Mucosa of stomach (tissue), 1 donor: Measurements from ENCODE around the gene TYW5.
A peak's percentile ranks its signal among the peaks of the same experiment; 100 is the strongest.

ENCODE experiments used
- H3K27me3 ChIP-seq: one replicate; pipeline ENCODE4 v1.7.0; 2013; ENCODE audit warnings: mild to moderate bottlenecking, low read length; ENCODE audit not compliant: control insufficient read depth, insufficient read depth
- H3K36me3 ChIP-seq: one replicate; pipeline ENCODE4 v1.7.0; 2013; ENCODE audit warnings: low read length; ENCODE audit not compliant: control insufficient read depth, insufficient read depth
- H3K4me1 ChIP-seq: one replicate; pipeline ENCODE4 v1.7.0; 2013; ENCODE audit warnings: mild to moderate bottlenecking, low read length; ENCODE audit not compliant: control insufficient read depth, insufficient read depth
- H3K4me3 ChIP-seq: one replicate; pipeline ENCODE4 v1.7.0; 2013; ENCODE audit warnings: low read length
- H3K9ac ChIP-seq: one replicate; pipeline ENCODE4 v1.7.0; 2013; ENCODE audit warnings: mild to moderate bottlenecking, low read length, moderate library complexity
- H3K9me3 ChIP-seq: one replicate; pipeline ENCODE4 v1.7.0; 2013; ENCODE audit warnings: mild to moderate bottlenecking, low read length, moderate library complexity; ENCODE audit not compliant: control insufficient read depth
- donor health status: Pancreatic carcinoma.

Gene TYW5

DNA sequence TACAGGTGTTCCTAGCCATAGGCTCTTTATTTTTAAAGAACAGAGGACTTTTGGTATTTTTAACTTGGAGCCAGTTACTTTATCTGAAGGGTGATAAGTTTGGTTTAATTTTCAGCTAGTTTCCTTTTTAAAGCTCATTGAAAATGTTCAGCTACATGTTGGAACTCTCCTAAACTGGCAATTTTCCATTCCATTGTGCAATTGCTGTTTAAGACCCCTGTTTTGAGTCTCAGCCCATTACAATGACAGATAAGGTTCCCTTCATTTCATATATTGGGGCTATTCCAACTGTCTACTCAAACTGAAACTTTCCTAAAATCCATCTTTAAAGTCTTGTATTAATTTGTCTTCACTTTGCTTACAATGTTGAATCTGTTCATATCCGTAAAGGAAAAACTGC, 11.7 kb upstream of the TYW5 start:
- Histone ChIP-seq H3K36me3 (no peaks in the 10 kb centered on the region), H3K9me3 (no peaks in the 10 kb centered on the region), H3K4me3 (no peak overlapping the region), H3K4me1 (no peaks in the 10 kb centered on the region), H3K27me3 (no peaks in the 10 kb centered on the region), H3K9ac (no peak overlapping the region)

DNA sequence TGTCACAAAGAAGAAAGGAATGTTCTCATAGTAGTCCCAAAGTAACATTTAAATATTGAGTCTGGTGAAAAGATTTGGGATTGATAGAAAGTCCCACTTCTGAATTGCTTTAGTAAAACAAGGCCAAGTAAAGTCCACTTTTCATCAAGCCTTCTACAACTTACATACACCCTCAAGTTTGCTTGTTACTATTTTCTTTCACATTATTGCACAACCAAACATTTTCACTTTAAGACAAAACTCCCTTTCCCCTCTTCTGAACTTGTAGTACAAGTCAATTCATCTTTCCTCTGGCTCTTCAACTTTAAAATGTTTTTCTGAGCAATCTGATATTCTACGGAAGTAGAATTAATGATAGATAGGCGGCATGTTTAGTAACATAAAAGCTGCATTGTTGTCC, 11.1 kb upstream of the TYW5 start:
- H3K4me3 ChIP-seq = no peak overlapping the region
- no peaks in the 10 kb centered on the region for H3K36me3 ChIP-seq
- H3K4me1 ChIP-seq = no peaks in the 10 kb centered on the region
- no peaks in the 10 kb centered on the region for H3K9me3 ChIP-seq
- H3K9ac ChIP-seq = no peak overlapping the region
- H3K27me3 ChIP-seq = no peaks in the 10 kb centered on the region

DNA sequence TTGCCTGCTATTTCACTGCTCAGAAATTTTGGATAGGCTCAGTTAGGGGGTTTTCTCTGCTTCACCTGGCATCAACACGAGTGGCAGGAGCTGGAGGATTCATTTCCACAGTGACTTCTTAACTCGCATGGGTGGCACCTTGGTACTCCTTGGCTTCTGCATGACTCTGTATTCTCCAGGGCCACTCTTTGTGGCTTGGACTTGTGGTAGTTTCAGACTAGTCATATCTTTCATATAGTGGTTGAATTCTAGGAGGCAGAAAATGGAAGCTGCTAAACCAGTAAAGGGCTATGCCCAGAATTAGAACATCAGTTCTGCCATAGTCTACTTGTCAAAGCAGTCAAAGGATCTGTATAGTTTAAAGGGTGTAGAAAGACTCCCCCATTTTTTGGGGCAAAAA, 6.9 kb upstream of the TYW5 start:
- Histone ChIP-seq H3K36me3 (no peaks in the 10 kb centered on the region), H3K4me3 (no peak overlapping the region), H3K27me3 (no peaks in the 10 kb centered on the region), H3K9me3 (no peaks in the 10 kb centered on the region), H3K9ac (no peak overlapping the region), H3K4me1 (no peaks in the 10 kb centered on the region)

DNA sequence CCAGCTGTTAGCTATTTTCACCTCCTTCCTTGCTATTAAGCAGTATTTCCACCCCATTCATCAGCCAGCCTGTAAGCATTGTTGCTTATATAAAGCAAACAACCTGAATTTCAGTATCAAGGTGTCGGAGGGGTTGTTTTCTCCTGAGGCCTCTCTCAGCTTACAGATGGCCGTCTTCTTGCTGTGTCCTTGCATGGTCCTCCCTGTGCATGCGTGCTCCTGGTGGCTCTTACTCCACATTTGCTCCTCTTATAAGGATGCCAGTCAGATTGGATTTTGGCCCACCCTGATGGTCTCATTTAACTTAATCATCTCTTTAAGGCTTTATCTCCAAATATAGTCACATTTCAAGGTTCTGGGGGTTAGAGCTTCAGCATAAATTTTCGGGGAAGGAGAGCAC, 2.7 kb upstream of the TYW5 start:
- no peaks in the 10 kb centered on the region for H3K27me3 ChIP-seq
- no peak overlapping the region for H3K9ac ChIP-seq
- H3K4me3 ChIP-seq = no peak overlapping the region
- H3K36me3 ChIP-seq = no peaks in the 10 kb centered on the region
- H3K4me1 ChIP-seq = peaks cover 9% of the 10 kb centered on the region
- no peaks in the 10 kb centered on the region for H3K9me3 ChIP-seq

DNA sequence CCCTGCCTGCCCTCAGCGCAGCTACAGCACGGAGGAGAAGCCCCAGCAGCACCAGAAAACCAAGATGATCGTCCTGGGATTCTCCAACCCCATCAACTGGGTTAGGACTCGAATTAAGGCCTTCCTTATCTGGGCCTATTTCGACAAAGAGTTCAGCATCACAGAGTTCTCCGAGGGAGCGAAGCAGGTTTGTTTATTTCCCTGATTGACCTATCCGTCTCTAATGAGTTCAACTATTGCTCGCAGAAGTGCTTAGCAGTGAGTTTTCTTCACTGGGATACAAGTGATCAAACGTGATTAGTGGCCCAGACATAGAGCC, 730 bp upstream of the TYW5 start:
- Histone ChIP-seq H3K36me3 (no peaks in the 10 kb centered on the region), H3K9ac (peak overlapping the region; percentile 87), H3K27me3 (no peaks in the 10 kb centered on the region), H3K9me3 (no peaks in the 10 kb centered on the region), H3K4me3 (peak overlapping the region; percentile 91), H3K4me1 (peaks cover 9% of the 10 kb centered on the region)

DNA sequence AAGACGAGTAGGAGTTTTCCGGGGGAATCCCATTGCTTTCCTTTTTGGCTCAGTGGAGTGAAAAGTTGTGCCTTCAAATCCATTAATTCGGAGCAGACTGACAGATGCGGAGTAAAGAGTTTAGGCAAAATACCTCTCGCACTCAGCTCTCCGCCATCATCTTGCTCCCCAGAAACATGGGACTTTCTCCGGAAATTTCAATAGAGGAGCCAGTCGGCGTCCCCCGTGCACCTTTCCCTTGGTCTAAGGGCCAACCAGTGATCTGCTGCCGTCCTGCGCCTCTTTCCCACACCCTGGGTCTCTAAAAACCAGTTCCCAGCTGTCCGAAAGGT, 318 bp downstream of the TYW5 start:
- peaks cover 9% of the 10 kb centered on the region for H3K4me1 ChIP-seq
- no peaks in the 10 kb centered on the region for H3K27me3 ChIP-seq
- H3K9me3 ChIP-seq = no peaks in the 10 kb centered on the region
- peak overlapping the region; percentile 91 for H3K4me3 ChIP-seq
- no peaks in the 10 kb centered on the region for H3K36me3 ChIP-seq
- peak overlapping the region; percentile 87 for H3K9ac ChIP-seq

DNA sequence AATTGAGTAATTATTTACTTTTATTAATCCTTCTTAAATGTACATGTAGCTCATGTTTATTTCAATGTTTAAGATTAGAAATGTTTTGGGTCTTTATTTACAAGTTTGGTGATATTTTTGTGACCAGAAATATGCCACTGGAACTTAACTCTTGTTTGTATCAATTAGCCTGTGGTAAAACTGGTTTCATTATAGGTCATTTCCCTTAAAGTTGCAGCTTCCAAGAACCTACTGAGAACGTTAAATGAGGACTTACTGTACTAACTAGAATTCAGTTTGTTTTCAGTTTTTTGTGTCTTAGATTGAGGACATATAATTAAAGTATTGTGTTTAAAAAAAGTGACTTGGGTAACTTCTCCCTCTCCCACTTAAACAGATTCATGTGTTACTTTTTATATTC, 4.3 kb downstream of the TYW5 start:
- Histone ChIP-seq H3K36me3 (no peaks in the 10 kb centered on the region), H3K9ac (no peak overlapping the region), H3K4me1 (peaks cover 9% of the 10 kb centered on the region)

DNA sequence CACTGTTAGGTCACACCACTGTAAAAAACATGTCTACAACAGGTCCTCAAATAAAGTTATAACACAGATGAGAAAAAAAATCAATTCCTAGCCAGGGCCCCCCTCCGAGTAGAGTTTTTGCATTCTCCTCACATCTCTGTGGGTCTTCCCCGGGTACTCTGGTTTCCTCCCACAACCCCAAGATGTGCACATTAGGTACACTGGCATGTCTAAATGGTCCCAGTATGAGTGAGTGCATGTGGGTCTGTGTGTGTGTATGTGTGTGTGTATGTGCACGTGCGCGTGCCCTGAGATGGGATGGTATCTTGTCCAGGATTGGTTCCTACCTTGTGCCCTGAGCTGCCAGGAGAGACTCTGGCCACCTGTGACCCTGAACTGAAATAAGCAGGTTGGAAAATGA, 4.9 kb downstream of the TYW5 start:
- Histone ChIP-seq H3K4me1 (peaks cover 9% of the 10 kb centered on the region), H3K9ac (no peak overlapping the region), H3K9me3 (no peaks in the 10 kb centered on the region), H3K4me3 (no peak overlapping the region), H3K27me3 (no peaks in the 10 kb centered on the region), H3K36me3 (no peaks in the 10 kb centered on the region)

More for the DNA sequence above, 4.3 kb downstream of the TYW5 start:
- H3K9me3 ChIP-seq = no peaks in the 10 kb centered on the region
- no peaks in the 10 kb centered on the region for H3K27me3 ChIP-seq
- no peak overlapping the region for H3K4me3 ChIP-seq

DNA sequence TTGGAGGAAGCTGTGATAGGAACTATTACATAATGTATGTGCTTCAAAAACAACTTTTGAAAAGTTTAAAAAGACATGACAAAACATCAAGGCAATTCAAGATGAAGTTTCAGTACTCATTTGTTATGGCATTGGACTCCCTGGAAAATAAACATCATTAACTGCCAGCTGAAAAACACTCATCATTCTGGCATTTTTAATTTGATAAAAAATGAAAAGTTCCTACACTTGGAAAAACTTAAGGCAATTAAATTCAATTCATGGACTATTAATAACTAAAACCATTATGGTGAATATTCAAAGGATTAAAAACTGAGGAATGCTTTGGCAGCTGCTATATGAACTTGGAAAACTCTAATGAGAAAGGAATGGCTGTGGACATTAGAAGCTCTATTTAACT, 8.5 kb downstream of the TYW5 start:
- no peaks in the 10 kb centered on the region for H3K9me3 ChIP-seq
- H3K27me3 ChIP-seq = no peaks in the 10 kb centered on the region
- H3K9ac ChIP-seq = no peak overlapping the region
- no peaks in the 10 kb centered on the region for H3K4me1 ChIP-seq
- no peaks in the 10 kb centered on the region for H3K36me3 ChIP-seq
- H3K4me3 ChIP-seq = no peak overlapping the region

DNA sequence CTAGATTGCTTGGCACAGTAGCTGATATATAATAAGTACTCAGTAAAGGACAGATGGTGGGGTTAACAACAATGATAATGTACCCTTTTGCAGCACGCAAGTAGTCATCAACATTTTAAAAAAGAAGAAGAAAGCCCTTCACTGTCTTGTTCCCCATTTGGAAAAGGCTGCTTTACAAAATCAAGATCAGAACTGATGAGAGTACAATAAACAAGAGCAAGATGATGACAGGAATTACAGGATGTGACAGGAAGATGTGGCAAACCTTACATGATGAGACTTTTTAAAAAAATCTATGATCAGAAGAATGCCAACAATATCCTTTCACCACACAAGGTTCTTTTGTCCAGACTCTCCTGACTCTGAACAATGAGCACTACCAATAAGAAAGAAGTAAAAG, 9.1 kb downstream of the TYW5 start:
- Histone ChIP-seq H3K4me1 (no peaks in the 10 kb centered on the region), H3K27me3 (no peaks in the 10 kb centered on the region), H3K9me3 (no peaks in the 10 kb centered on the region), H3K36me3 (no peaks in the 10 kb centered on the region), H3K9ac (no peak overlapping the region), H3K4me3 (no peak overlapping the region)

DNA sequence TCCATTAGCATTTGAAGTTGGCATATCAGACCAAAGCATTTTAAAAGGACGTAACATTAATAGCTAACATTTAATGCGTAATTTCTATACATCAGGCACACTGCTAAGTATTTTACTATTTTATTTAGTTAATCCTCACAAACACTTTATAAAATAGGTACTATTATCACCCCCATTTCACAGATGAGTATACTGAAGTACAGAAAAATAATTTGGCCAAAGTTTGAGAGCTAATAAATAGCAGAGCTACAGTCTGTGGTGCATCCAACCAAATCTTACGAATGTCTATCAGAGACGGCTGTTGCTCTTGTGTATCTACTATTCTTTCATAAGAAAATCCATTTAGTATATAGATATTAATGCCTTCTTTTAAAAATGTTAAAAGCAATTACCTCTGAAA, 11.9 kb downstream of the TYW5 start:
- Histone ChIP-seq H3K36me3 (no peaks in the 10 kb centered on the region), H3K27me3 (no peaks in the 10 kb centered on the region), H3K9ac (no peak overlapping the region), H3K9me3 (no peaks in the 10 kb centered on the region), H3K4me3 (no peak overlapping the region), H3K4me1 (no peaks in the 10 kb centered on the region)

DNA sequence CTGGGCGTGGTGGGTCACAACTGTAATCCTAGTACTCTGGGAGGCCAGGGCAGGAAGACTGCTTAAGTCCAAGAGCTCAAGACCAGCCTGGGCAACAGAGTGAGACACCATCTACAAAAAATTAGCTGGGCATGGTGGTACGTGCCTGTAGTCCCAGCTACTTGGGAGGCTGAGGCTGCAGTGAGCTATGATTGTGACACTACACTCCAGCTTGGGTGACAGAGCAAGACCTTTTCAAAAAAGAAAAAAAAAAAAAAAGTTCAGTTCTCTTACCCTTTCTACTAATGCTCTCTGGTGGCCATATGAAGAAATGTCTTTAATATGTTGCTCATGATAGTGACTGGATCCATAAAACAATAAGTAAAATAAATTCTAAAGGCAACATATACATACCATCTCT, 14.9 kb downstream of the TYW5 start:
- Histone ChIP-seq H3K9ac (no peak overlapping the region), H3K9me3 (no peaks in the 10 kb centered on the region), H3K4me1 (no peaks in the 10 kb centered on the region), H3K27me3 (no peaks in the 10 kb centered on the region), H3K4me3 (no peak overlapping the region), H3K36me3 (no peaks in the 10 kb centered on the region)

DNA sequence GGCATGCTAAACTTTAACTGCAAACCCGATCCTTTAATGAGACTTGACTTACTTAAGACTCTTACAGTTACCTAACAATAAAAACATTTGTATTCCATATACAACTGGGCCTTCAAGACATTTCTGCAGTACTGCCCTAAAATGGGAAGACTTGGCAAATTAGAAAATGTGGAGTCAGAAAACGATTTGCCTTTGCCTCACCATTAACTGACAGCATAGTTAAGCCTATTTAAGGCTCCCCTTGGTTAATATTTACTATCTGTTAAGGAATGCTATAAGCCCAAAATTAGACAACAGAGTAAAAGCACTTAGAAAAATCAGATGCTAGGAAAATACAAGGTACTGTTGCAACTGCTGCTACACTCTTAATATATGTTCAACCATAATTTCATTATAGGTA, 18.7 kb downstream of the TYW5 start:
- Histone ChIP-seq H3K4me1 (no peaks in the 10 kb centered on the region), H3K36me3 (no peaks in the 10 kb centered on the region), H3K9me3 (no peaks in the 10 kb centered on the region), H3K27me3 (no peaks in the 10 kb centered on the region), H3K9ac (no peak overlapping the region), H3K4me3 (no peak overlapping the region)
